Smooth muscle cell (in vitro differentiated cells): ENCODE measurements around the gene NDOR1. TPM values are rescaled to one million over a fixed set of nuclear protein-coding genes. Genes with fewer than 3 reads are reported as not detected.

Experiments used
- DNase-seq: peaks from one replicate; lab custom pipeline; 2025; ENCODE audit not compliant: unreplicated experiment; lab: John Stamatoyannopoulos, UW
- H2AFZ ChIP-seq: fragments of 200-600 bp; sonication (generic); 2 replicates; pipeline ENCODE4 v1.6.0; 2016; ENCODE audit warnings: antibody characterized with exemption, low read depth, mild to moderate bottlenecking
- H3F3A ChIP-seq: fragments of 200-600 bp; sonication (generic); 2 replicates; pipeline ENCODE4 v1.6.0; 2017; ENCODE audit warnings: antibody characterized with exemption, low read depth
- H3K27ac ChIP-seq: fragments of 200-600 bp; sonication (generic); 2 replicates; pipeline ENCODE4 v1.5.1; 2016; ENCODE audit warnings: low read depth, mild to moderate bottlenecking
- H3K27me3 ChIP-seq: fragments of 200-600 bp; sonication (generic); 2 replicates; pipeline ENCODE4 v1.6.1; 2016; ENCODE audit warnings: low read depth, mild to moderate bottlenecking
- H3K36me3 ChIP-seq: fragments of 200-600 bp; sonication (generic); 2 replicates; pipeline ENCODE4 v1.5.1; 2016; ENCODE audit warnings: low read depth
- H3K4me1 ChIP-seq: fragments of 200-600 bp; sonication (generic); 2 replicates; pipeline ENCODE4 v1.5.1; 2016; ENCODE audit warnings: low read depth
- H3K4me2 ChIP-seq: fragments of 200-600 bp; sonication (generic); 2 replicates; pipeline ENCODE4 v1.6.0; 2016; ENCODE audit warnings: mild to moderate bottlenecking
- H3K4me3 ChIP-seq: fragments of 200-600 bp; sonication (generic); 2 replicates; pipeline ENCODE4 v1.5.1; 2016; ENCODE audit warnings: mild to moderate bottlenecking
- H3K79me2 ChIP-seq: fragments of 200-600 bp; sonication (generic); 2 replicates; pipeline ENCODE4 v1.6.0; 2016; ENCODE audit warnings: low read depth, mild to moderate bottlenecking
- H3K9ac ChIP-seq: fragments of 200-600 bp; sonication (generic); 2 replicates; pipeline ENCODE4 v1.6.0; 2016; ENCODE audit warnings: low read depth
- H3K9me3 ChIP-seq: fragments of 200-600 bp; sonication (generic); replicated peaks from 2 replicates; pipeline ENCODE4 v1.5.1; 2016; ENCODE audit warnings: low read depth
- H4K20me1 ChIP-seq: fragments of 200-600 bp; sonication (generic); 2 replicates; pipeline ENCODE4 v1.6.0; 2016; ENCODE audit warnings: low read depth
- CTCF ChIP-seq: fragments of 200-600 bp; sonication (generic); IDR thresholded peaks from 2 replicates; pipeline ENCODE4 v1.5.1; 2017; ENCODE audit warnings: borderline replicate concordance, mild to moderate bottlenecking, antibody characterized with exemption; ENCODE audit not compliant: insufficient read depth, poor library complexity, severe bottlenecking
- WGBS: methylation state at CpG from one replicate; pipeline ENCODE4 v1.1.7; 2016; ENCODE audit warnings: low lambda C conversion rate; 5-methylcytosine and 5-hydroxymethylcytosine counted together
- polyA plus RNA-seq: library from polyadenylated mRNA; unstranded; fragments of >200 nt; fragmentation: Nextera tagmentation; extraction: Ambion mirVana; gene quantifications from 2 replicates; pipeline ENCODE4 v1.2.1, GENCODE V29; 2016
- total RNA-seq: library from RNA; depleted of rRNA; stranded (reverse); fragments of >200 nt; gene quantifications from 2 replicates; pipeline ENCODE4 v1.2.3, GENCODE V29; 2014

NDOR1 gene
- total and polyA plus RNA-seq, 2 experiments from 2014 or later: 6.5 to 7.7 TPM

- WGBS: 67% methylated on average over 13 of the region's 14 CpGs
- DNase-seq: no peak
- Histone ChIP-seq H3K27me3 (peaks cover 69% of the 10 kb centered on the region), H3K27ac (no peak overlapping the region), H3K9me3 (no peaks in the 10 kb centered on the region), H3K36me3 (no peaks in the 10 kb centered on the region), H3K9ac (no peak overlapping the region), H4K20me1 (no peaks in the 10 kb centered on the region), H2AFZ (no peak overlapping the region), H3K79me2 (no peaks in the 10 kb centered on the region), H3K4me2 (no peak overlapping the region), H3K4me3 (no peak overlapping the region), H3K4me1 (no peaks in the 10 kb centered on the region), H3F3A (no peaks in the 10 kb centered on the region)
- TF ChIP-seq CTCF: no peak
Measured at GRCh38 chr9:137170486-137171148, 34.9 kb upstream of the NDOR1 start.

- Histone ChIP-seq H3K36me3 (no peaks in the 10 kb centered on the region), H3K79me2 (no peaks in the 10 kb centered on the region), H3K9me3 (no peaks in the 10 kb centered on the region), H3K4me2 (no peak overlapping the region), H3K4me3 (no peak overlapping the region), H3K27ac (no peak overlapping the region), H3F3A (no peaks in the 10 kb centered on the region), H3K4me1 (no peaks in the 10 kb centered on the region), H3K27me3 (peaks cover 62% of the 10 kb centered on the region), H2AFZ (no peak overlapping the region), H3K9ac (no peak overlapping the region), H4K20me1 (no peaks in the 10 kb centered on the region)
- TF ChIP-seq CTCF: no peak
- 88% methylated on average over 21 of the region's 22 CpGs for WGBS
- no peak for DNase-seq
Measured at GRCh38 chr9:137171149-137171900, 34.2 kb upstream of the NDOR1 start.

GRCh38 chr9:137172901-137173795, 32.4 kb upstream of the NDOR1 start:
- Histone ChIP-seq H3K4me1 (no peaks in the 10 kb centered on the region), H3K79me2 (no peaks in the 10 kb centered on the region), H3K27ac (no peak overlapping the region), H3K9ac (no peak overlapping the region), H2AFZ (no peak overlapping the region), H4K20me1 (no peaks in the 10 kb centered on the region), H3K4me3 (no peak overlapping the region), H3K36me3 (no peaks in the 10 kb centered on the region), H3K27me3 (peaks cover 43% of the 10 kb centered on the region), H3K4me2 (no peak overlapping the region), H3K9me3 (no peaks in the 10 kb centered on the region), H3F3A (no peaks in the 10 kb centered on the region)
- no peak for DNase-seq
- no peak for TF ChIP-seq CTCF
- 84% methylated on average over 20 of the region's 21 CpGs for WGBS
